LNCaP clone FGC (cell line): ENCODE measurements around the gene TTLL8.

Source experiments
- DNase-seq: peaks from one replicate; pipeline ENCODE4 v3.0.0-alpha.2; 2011; ENCODE audit warnings: low read depth
- H3K4me3 ChIP-seq: 2 replicates; pipeline ENCODE4 v1.5.1; 2011; ENCODE audit warnings: mild to moderate bottlenecking, low read depth, low read length, control low read depth
- TF ChIP-seq, protein P1 (sequence below): IDR thresholded peaks from 2 replicates; pipeline ENCODE4 v1.5.1; 2012; ENCODE audit warnings: mild to moderate bottlenecking; ENCODE audit not compliant: control insufficient read depth, insufficient read depth; ENCODE audit errors: extremely low read depth

Gene TTLL8

DNA sequence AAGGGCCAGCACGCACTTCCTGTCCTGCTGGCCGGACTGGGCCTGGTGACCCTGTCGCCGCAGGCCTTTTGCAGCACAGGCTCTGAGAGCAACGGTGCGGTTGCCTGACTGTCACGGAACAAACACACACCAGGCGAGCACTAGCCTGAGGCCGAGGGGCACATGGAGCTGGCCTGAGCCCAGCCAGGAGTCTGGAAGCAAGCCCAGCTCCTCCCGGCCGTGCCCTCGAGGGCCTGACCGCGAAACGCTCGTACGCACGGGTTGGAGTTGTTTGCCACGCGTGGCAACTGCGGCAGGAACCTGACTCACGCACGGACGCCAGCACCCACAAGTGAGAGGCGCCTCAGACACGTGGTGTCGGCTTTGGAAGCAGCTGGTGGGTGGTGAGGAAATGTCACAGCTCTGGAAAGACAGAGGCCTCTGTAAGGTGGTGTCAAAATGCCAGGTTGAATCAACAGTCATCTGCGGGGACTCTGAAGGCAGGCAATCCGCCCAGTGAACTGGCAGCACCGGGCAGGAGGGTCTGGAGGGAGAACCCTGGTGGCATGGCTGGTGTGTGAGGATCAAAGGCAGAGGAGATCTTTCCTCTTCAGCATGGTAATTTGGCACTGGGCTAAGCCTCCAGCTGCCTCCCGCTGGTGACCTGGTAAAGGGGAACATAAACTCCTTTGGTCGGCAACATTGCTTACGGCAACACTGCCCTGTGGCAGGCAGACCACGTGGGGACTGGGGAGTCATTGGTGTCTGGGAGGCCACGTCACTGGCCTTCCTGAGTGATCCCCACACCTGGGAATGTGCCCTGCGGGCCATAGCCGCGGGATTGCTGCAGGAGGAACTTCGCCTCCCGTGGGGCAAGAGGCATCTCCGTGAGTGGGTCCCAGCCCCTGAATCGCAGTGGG is 30.2 kb downstream of the TTLL8 start:
- H3K4me3 ChIP-seq: no peak overlapping the region
- no peak for DNase-seq
- TF ChIP-seq, protein P1, sequence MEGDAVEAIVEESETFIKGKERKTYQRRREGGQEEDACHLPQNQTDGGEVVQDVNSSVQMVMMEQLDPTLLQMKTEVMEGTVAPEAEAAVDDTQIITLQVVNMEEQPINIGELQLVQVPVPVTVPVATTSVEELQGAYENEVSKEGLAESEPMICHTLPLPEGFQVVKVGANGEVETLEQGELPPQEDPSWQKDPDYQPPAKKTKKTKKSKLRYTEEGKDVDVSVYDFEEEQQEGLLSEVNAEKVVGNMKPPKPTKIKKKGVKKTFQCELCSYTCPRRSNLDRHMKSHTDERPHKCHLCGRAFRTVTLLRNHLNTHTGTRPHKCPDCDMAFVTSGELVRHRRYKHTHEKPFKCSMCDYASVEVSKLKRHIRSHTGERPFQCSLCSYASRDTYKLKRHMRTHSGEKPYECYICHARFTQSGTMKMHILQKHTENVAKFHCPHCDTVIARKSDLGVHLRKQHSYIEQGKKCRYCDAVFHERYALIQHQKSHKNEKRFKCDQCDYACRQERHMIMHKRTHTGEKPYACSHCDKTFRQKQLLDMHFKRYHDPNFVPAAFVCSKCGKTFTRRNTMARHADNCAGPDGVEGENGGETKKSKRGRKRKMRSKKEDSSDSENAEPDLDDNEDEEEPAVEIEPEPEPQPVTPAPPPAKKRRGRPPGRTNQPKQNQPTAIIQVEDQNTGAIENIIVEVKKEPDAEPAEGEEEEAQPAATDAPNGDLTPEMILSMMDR: no peak

DNA sequence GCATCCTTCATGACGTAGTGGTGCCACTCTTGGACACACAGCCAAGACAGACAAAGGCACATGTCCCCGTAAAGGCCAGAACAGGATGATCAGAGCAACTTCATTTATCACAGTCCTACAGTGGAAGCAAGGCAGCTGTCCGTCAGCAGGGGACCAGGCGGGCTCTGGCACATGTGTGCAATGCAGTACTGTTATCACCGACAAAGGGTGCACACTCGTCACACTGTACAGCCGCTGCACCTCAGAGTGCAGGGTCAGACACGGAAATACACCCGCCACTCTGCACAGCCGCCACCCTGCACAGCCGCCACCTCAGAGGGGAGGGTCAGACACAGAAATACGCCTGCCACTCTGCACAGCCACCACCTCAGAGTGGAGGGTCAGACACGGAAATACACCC is 32.1 kb downstream of the TTLL8 start:
- no peak overlapping the region for H3K4me3 ChIP-seq
- TF ChIP-seq, protein P1: no peak
- no peak for DNase-seq

DNA sequence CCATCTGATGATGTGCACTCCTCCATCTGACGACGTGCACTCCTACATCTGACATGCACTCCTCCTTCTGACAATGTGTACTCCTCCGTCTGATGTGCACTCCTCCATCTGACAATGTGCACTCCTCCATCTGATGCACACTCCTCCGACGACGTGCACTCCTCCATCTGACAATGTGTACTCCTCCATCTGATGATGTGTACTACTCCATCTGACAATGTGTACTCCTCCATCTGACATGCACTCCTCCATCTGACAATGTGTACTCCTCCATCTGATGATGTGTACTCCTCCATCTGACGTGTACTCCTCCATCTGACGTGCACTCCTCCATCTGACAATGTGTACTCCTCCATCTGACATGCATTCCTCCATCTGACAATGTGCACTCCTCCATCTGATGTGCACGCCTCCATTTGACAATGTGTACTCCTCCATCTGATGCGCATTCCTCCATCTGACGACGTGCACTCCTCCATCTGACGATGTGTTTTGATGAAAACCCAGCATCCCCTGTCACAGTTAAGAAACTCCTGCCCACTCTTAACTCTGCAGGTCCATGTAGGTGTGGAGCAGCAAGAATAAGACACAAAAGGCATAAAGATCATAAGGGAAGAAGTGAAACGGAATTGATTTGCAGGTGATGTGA is 35.8 kb downstream of the TTLL8 start:
- no peak for DNase-seq
- TF ChIP-seq, protein P1: no peak
- no peak overlapping the region for H3K4me3 ChIP-seq

GRCh38 chr22:50020606-50021005 is 37.5 kb downstream of the TTLL8 start:
- H3K4me3 ChIP-seq: no peak overlapping the region
- no peak for DNase-seq
- TF ChIP-seq, protein P1: no peak

- DNase-seq: no peak
- no peak overlapping the region for H3K4me3 ChIP-seq
- TF ChIP-seq, protein P1: no peak
Measured at GRCh38 chr22:50019316-50019715, 38.8 kb downstream of the TTLL8 start.

GRCh38 chr22:50018608-50019285 is 39.4 kb downstream of the TTLL8 start:
- no peak for DNase-seq
- no peak overlapping the region for H3K4me3 ChIP-seq

More at GRCh38 chr22:50018608-50019285, 39.4 kb downstream of the TTLL8 start:
- TF ChIP-seq, protein P1: no peak
